ENCODE data around the gene PRXL2B.
A peak's percentile ranks its signal among the peaks of the same experiment; 100 is the strongest.
"Not testable (repeated sequence)": the region's sequence is repeated elsewhere in the genome, so short reads cannot be mapped to it uniquely, and the experiment has no call there.

Gene PRXL2B

DNA sequence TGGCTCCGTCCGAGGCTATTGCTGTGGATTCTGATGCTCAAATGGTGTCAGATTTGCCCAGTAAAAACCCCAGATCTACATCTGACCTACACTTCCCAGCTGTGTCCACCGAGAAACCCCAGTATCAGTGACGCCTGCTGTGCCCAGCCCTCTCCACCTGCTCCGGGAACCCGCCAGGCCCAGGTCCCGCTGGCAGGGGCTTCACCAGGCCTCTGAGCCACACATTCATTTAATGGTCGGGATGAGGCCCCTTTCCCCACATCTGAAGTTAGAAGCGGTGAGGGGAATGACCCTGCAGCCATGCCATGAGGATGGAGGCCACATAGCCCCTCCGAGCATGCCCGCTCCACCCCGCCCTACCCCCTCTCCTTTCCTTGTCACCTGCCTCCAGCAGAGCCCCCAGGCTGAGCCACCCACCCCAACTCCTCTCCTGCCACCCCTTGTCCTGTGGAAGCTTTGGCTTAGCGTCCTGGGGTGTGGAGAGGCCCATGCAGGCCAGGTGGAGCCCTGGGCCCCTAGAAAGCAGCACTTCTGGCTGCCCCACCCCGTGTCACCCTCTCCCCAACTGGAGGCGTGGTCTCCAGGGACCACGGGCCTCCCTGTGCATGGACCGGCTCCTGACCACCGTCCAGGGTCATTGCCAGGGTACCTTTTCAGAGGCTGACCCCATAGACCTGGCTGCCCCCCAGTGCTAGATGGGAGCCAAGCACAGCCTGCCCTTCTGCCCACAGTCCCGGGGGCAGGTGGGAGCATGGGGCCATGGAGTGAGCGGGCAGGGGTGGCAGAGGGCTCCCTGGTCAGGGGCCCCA, 22.4 kb upstream of the PRXL2B start:
- no peak for DNase-seq (ENCODE audit: low spot score)

DNA sequence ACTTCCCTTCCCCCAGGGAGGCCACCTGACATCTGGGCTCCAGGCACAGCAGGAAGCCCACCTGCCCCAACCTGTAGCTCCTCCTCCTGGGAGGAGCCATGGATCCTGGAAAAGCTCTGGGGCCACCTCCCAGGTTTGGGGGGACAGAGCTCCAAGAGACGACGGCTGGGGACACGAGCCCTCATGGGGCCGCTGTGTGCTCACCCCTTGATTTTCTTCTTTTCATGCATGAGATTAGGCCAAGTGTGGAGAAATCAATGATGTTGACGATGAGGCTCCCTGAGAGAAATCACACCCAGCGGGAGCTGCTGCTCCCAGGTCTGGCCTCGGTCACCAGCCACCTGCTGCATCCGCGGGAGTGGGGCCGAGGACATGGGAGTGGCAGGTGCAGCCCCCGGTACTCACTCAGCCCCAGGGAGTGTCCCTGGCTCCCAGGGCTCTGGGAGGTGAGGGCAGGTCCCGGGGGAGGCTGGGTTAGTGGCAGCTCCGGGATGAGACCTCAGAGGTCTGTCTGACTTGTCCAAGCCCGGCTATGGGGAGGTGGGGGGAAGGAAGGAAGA, 21.7 kb upstream of the PRXL2B start:
- DNase-seq (ENCODE audit: low spot score) = no peak

DNA sequence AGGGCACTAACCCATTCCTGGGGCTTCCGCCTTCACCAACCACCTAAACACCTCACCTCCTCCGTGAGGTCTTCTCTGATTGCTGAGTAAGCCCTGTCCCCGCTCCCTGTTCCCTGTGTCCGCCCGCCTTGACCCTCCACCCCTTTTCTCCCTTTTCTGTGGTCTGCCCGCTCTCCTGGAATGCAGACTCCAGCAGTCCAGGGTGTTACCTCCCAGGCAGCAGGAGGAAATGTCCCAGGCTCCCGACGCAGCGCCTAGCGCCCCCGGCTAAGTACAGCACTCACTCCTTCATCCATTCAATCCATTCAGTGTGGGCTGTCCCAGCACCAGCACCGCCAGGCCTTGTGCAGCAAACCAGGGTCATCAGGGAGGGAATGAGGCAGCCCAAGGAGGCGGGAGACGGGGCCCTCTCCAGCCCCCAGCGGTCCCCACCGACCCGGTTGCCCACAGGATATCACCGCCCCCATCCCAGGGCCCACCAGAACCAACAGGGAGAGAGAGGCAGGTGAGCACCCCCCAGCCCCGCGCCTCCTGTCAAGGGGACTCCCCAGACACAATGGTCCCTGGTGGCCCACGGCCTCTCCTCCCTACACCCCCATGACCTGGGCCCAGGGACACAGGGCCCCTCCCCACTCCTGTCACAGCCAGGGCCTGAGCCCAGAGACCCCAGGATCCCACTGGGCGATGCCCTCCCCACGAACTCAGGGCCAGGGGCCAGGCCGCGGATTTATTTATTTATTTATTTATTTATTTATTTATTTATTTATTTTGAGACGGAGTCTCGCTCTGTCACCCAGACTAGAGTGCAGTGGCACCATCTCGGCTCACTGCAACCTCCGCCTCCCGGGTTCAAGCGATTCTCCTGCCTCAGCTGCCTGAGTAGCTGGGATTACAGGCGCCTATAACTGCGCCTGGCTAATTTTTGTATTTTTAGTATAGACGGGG, 20.2 kb upstream of the PRXL2B start:
- DNase-seq (ENCODE audit: low spot score) = no peak

DNA sequence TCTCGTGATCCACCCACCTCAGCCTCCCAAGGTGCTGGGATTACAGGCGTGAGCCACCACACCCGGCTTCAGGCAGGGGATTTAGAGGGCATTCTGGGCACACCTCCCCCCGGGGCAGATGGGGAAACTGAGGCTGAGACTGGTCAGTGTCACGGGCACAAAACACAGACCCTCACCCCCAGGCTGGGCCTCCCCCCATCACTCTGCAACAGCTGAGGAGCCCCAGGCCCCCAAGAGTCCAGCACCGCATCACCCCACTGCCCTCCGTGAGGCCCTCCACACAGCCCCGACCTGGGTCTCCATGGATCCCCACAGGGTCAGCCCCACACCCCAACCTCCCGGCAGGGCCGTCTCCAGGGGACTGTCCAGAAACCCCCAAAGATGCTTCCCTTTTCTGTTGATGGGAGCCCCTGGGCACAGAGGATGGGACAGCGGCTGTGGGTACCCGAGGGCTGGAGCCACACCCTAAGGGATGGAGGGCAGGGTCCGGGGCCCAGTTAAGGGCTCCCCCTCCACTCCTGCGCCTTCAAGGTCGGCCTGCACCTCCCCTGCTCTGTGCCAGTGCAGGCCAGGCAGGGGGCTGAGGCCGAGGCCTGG, 19.4 kb upstream of the PRXL2B start:
- DNase-seq (ENCODE audit: low spot score) = no peak

DNA sequence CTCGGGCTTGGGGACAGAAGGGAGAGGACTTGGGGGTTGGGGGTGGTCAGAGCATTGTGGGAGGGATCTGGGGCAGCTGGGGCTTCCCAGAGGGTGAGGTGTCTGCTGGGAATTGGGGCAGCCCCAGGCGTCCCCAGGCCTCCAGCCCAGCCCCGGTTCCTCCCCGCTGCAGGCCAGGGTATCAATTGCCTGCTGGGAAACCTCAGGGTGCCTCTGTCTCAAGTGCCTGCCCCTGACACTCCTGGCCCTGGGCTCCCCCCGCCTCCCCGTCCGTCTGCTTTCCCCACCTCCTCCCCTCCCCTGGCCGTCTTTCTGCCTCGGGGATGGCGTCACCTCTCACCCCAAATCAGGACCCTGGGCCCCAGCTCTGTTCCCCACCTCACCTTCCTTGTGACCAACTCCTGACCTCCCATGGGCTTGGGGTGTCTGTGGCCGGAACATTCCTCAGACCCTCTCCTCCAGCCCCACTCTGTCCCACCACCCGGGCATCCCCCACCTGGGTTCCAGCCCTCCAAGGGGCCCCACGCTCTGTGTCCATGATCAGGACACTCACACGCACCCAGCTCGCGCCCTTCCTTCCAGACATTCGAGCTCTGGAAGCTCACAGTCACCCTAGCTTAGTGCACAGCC, 18.3 kb upstream of the PRXL2B start:
- DNase-seq (ENCODE audit: low spot score) = not testable (repeated sequence)

DNA sequence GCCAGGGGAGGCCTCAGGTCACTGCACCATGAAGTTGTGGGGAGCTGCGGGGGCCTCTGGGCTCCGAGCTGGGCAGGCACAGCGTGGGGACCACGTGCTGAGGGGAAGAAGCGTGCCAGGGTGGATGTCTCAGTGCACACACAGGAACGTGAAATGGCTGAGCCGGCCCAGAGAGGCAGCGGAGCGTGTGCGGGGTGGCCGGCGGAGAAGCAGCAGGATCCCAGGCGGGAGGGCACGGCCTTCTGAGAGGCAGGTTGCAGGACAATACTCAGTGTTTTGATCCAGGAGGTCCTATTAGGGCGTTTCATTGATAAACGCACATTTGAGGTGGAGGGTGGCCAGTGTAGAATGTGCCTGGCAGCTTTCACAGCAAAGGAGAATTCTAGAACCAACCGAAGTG, 17.5 kb upstream of the PRXL2B start:
- no peak for DNase-seq (ENCODE audit: low spot score)

DNA sequence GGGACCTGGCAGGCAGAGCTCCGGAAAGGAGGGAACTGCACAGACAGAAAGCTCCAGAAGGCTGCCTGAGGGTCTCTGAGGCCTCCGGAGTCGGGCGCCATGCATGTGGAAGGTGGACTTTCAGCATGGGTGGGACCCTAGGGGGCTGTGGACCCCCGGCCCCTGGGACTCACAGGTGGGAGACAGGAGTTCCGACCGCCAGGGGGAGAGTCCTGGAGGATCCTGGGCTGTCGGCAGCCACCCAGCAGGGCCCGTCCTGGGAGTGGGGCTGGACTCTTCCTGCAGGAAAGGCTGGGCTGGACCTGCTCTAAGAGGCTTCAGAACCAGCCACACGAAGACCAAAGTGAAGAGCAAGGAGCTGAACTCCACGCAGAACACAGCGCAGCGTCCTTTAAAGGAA, 16.9 kb upstream of the PRXL2B start:
- DNase-seq (ENCODE audit: low spot score) = not testable (repeated sequence)

DNA sequence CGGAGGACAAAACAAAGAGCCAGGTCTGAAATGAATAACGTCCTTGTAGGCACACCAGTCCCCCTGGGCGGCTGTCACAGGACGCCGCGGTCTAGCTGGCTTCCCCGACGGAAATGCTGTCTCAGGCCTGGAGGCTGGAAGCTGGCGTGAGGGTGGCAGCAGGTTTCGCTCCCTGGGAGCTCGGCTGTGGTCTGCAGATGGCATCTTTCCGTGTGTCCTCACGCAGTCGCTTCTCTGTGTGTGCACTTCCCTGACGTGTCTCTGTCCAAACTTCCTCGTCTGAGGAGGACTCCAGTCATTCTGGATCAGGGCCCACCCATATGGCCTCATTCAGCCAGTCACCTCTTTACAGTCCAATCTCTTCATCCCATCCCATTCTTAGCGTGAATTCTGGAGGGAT, 16.2 kb upstream of the PRXL2B start:
- no peak for DNase-seq (ENCODE audit: low spot score)

DNA sequence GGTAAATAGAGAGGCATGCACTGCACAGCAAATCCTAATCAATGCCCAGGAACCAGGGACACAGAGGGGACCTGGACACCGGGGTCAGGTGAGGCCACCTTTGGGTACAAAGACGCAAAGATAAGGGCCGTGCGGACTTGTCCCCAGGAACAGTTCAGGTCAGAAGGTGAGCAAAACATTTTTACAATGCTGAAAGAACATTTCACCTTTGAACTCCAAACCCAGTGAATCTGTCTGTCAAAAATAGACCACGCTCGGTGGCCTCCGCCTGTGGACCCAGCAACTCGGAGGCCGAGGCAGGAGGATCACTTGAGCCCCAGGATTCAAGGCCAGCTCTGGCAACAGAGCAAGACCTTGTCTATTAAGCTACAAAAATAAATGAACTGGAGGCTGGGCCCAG, 15.2 kb upstream of the PRXL2B start:
- DNase-seq (ENCODE audit: low spot score) = no peak

DNA sequence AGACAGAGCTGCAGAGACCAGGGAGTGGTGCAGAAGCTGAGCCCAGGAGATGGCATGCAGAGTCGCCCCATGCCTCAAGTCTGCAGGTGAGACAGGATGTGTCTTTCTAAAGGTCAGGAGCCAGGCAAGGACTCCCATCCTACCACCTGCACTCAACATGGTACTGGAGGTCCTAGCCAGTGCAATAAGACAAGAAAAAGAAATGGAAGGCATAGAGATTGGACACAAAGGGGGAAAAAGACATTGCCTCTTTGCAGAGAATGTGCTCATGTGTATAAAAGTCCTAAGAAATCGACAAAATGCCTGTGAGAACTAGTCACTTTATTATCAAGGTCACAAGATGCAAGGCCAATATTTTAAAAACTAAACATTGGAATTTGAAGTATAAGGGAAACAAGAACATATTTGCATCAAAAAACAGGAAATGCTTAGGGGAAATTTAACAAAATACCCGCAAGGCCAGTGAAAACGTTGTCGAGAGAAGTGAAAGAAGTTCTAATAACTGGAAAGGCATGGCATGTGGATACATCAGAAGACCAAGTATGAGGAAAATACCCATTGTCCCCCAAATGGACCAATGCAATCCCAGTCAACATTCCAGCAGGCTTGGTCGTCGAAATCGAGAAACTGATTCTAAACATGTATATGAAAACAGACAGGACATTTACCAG, 13.2 kb upstream of the PRXL2B start:
- no peak for DNase-seq (ENCODE audit: low spot score)

DNA sequence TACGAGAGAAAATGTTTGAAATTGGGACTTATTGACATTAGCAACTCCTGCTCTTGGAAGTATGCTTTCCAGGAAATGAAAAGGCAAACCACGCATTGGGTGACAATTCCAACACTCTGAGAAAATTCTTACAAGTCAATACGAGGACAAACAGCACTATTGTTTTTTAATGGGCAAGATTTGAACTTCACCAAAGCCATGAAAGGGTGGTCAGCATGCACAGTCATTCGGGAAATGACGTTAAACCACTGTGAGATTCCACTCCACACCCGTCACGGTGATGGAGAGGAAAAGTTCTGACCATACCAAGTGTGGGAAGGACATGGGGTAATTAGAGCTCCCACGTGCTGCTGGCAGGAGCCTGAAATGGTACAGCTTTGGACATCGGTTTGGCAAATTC, 12.2 kb upstream of the PRXL2B start:
- DNase-seq (ENCODE audit: low spot score) = no peak

DNA sequence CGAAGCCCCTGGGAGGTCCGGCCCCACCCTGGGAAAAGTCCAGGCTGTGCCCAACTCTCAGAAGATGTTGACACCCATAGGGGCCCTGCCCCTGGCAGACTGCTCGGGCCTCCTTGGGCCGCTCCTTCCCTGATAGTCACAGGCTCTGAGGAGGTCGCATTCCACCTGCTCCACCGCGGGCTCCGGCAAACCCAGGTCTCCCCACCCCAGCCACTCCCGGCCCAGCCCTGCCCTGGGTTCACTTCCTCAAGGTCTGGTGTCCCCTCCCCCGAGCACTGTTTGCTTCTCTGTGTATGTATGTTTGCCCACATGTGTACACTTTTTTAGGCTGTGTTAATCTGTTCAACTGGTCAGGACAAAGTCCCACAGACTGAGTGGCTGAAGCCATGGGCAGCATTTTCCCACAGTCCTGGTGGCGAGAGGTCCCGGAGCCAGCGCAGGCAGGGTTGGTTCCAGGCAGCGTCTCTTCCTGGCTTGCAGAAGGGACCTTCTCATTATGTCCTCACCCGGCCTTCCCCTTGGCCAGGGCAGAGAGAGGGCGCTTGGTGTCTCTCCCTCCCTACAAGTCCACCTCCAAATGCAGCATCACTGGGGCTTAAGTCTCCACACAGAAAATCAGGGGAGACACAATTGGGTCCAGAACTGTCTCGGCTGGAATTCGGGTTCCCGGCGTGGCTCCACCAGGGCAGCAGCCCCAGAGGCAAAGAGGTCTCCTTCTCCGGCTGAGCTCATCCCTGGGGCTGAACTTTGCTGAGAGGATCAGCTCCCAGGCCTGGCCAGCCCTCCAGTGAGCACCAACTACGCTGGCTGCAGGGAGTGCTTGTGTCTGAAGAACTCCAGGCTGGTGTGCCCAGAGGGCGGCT, 10.5 kb upstream of the PRXL2B start:
- DNase-seq (ENCODE audit: low spot score) = no peak

DNA sequence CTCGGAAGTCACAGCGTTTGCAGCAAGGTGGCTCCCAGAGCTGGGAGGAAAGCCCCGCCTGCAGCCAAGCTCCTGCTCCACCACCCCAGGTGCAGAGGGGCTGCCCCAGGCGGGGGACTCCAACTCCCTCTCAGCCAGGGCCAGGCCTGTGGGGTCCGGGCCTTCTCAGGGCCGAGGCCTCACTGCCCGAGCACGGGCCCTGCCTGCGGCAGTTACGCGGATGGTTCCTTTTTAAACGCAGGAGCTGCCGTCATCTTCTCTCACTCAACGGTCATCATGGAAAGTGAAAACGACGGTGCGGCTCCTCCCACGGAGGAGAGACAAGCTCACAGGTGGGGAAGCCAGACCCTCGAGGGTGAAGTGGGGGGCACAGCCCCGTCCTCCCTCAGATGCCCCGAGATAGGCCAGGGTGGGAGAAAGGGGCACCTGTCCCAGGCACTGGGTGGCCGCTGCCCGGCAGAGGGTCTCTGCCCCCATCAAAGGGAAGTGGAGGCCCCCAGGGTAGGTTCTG, 9.0 kb upstream of the PRXL2B start:
- peak; percentile 28 for DNase-seq (ENCODE audit: low spot score)

DNA sequence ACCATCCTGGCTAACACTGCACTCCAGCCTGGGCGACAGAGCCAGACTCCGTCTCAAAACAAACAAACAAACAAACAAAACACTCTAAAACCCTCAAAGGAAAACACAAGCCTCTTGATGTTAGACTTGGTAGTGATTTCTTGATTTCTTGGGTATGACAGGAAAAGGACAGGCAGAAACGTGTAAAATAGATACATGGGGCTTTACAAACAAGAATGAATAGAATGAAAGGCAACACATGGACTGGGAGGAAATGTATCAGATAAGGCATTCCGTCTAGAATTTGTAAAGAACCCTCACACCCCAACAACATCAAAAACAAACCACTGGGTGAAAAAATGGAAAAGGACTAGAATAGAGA, 7.8 kb upstream of the PRXL2B start:
- DNase-seq (ENCODE audit: low spot score) = no peak

DNA sequence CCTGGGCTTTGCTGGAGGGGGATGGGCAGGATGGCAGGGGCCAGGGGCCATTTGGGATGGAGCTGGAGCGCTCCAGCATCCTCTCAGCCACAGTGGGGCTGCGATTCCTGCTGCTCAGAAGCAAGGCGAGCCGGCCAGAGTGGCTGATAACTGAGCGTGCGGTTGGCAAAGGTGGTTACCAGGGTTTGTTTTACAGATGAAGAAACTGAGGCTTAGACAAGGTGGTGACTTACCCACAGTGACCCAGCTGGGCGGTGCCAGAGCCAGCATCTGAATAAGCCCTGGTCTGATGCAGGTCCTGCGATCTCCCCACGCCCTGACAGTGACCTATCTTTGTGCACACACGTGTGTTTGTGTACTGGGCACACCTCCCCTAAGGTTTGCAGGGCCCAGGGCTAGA, 5.9 kb upstream of the PRXL2B start:
- DNase-seq (ENCODE audit: low spot score) = no peak

DNA sequence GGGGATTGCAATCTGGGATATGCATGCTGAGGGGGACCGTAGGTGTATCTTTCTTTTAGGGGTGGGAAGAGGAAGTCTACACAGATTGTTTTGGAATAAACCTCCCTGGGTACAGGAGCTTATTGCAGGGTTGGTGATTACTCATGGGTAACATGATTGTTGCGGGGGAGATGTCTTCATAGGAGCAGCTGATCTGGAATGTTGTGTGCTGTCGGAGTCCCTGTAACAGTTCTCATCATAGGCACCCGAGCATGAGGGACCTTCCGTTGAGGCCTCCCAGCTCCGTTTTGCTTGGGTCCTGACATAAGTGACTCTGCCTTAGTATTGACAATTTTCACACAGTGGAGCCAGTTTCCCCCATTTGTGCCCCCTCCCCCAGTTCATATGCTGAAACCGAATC, 4.2 kb upstream of the PRXL2B start:
- no peak for DNase-seq (ENCODE audit: low spot score)

DNA sequence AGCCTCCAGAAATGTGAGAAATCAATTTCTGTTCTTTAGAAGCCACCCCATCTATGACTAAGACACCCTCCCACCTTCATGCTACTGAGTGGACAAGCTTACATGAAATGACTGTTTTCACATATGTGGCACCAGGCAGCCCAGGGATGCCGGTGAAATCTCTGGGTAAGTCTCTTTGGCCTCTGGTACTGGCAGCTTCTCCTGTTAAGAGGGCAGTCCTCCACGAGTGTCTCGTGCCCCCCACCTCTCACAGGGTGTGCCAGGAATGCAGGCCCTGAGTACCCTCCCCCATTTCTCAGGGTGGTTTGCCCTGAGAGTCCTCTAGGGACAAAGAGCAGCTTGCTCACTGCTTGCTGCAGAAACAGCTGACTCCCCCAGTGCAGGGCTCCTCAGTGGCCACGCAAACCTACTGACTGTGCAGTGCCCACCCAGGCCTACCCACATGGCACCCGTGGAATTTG, 3.2 kb upstream of the PRXL2B start:
- no peak for DNase-seq (ENCODE audit: low spot score)

DNA sequence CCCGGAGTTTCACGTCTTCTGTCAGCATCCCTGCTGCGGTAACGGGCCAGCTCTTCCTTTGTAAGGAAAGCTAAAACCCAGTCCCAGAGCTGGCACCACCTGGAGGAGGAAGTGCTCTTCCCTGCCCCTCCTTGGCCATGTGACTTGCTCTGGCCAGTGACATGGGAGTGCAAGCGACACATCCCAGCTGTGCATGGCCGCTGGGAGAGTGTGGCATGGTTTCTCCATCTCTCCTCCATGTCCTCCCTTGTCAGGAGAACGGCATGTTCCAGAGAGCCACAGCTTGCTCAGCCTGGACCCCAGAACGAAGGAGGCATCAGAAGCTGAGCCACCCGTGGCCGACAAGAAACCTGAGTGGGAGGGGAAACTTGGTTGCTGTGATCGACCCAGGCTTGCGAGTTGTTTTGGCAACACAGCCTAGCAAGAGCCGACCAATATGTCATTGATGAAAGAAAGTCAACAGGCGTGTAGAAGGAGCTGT, 2.7 kb upstream of the PRXL2B start:
- peak; percentile 67 for DNase-seq (ENCODE audit: low spot score)

DNA sequence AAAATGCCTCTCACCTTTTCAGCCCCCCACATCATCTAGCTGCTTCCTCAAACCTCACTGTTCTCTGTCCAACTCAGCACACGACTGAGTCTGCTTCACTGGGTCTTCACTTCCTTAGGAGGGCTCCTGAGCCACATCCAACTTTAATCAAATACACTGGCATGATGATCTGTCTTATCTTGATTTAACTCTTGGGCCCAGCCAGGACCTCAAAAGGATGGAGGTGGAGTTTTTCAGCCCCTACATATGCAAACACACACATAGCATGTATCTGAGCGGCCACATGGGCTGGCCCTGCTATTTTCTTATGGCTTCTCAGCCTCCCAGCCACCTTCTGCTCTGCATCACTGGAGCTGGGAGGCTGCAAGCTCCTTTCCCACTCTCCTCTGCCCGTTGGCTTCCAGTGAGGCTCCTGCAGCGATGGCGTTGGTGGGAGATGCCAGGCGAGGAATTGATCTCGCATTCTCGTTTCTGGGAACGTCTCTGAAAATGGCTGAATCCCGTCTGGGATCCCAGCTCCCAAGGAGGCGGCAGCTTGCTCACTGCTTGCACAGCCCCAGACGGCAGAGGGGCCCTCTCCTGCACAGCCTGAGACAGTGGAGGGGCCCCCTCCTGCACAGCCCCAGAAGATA, 1.8 kb upstream of the PRXL2B start:
- no peak for DNase-seq (ENCODE audit: low spot score)

Data from CD4-positive, alpha-beta T cell treated with Interleukin-15 for 4 hours (primary cell).